PFSK-1 (cell line): ENCODE results near the gene SPEF1.

Source experiments
- POLR2AphosphoS5 ChIP-seq: IDR thresholded peaks from 2 replicates; pipeline ENCODE4 v1.6.1; 2012; ENCODE audit warnings: low read depth, mild to moderate bottlenecking, control low read depth, low read length, moderate library complexity
- SIN3A ChIP-seq: IDR thresholded peaks from 2 replicates; pipeline ENCODE4 v1.6.1; 2012; ENCODE audit warnings: mild to moderate bottlenecking, low read length, moderate library complexity, borderline replicate concordance; ENCODE audit not compliant: insufficient read depth
- TAF1 ChIP-seq: IDR thresholded peaks from 2 replicates; pipeline ENCODE4 v1.6.1; 2012; ENCODE audit warnings: low read length, control low read depth, borderline replicate concordance; ENCODE audit not compliant: insufficient read depth
- TF ChIP-seq, protein P1 (sequence below), 2 experiments: IDR thresholded peaks; 2 replicates each; pipeline versions ENCODE4 v1.6.1 to v1.8.0; 2011 to 2012; ENCODE audit warnings: low read depth in 2 of 2, low read length in 2 of 2, control low read depth in 1 of 2, inconsistent platforms in 1 of 2, mild to moderate bottlenecking in 1 of 2, moderate library complexity in 1 of 2; ENCODE audit not compliant: insufficient read depth in 1 of 2

GRCh38 chr20:3739054-3739925 is 42.0 kb downstream of the SPEF1 start:
- TF ChIP-seq TAF1 (peak; percentile 72; the same call in 1 of the 2 replicates), POLR2AphosphoS5 (peak; percentile 89), SIN3A (no peak)
- TF ChIP-seq, protein P1, sequence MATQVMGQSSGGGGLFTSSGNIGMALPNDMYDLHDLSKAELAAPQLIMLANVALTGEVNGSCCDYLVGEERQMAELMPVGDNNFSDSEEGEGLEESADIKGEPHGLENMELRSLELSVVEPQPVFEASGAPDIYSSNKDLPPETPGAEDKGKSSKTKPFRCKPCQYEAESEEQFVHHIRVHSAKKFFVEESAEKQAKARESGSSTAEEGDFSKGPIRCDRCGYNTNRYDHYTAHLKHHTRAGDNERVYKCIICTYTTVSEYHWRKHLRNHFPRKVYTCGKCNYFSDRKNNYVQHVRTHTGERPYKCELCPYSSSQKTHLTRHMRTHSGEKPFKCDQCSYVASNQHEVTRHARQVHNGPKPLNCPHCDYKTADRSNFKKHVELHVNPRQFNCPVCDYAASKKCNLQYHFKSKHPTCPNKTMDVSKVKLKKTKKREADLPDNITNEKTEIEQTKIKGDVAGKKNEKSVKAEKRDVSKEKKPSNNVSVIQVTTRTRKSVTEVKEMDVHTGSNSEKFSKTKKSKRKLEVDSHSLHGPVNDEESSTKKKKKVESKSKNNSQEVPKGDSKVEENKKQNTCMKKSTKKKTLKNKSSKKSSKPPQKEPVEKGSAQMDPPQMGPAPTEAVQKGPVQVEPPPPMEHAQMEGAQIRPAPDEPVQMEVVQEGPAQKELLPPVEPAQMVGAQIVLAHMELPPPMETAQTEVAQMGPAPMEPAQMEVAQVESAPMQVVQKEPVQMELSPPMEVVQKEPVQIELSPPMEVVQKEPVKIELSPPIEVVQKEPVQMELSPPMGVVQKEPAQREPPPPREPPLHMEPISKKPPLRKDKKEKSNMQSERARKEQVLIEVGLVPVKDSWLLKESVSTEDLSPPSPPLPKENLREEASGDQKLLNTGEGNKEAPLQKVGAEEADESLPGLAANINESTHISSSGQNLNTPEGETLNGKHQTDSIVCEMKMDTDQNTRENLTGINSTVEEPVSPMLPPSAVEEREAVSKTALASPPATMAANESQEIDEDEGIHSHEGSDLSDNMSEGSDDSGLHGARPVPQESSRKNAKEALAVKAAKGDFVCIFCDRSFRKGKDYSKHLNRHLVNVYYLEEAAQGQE (IDR thresholded peaks at IDR 0.05; ENCODE audit: insufficient read depth in 1 of 2, low read depth in 2 of 2, low read length in 2 of 2) = no peak
